HEK293 (cell line): ENCODE measurements around the gene HOXD10.

Source experiments
- GLIS1 ChIP-seq: fragments of 450-650 bp; formaldehyde crosslinking; IDR thresholded peaks from 2 replicates; pipeline ENCODE4 v1.5.1; 2016; ENCODE audit warnings: missing biosample characterization, missing genetic modification characterization
- GLIS2 ChIP-seq: fragments of 450-650 bp; formaldehyde crosslinking; IDR thresholded peaks from 2 replicates; pipeline ENCODE4 v1.5.1; 2016; ENCODE audit warnings: missing biosample characterization, missing genetic modification characterization
- IKZF3 ChIP-seq: fragments of 450-650 bp; IDR thresholded peaks from 2 replicates; pipeline ENCODE4 v1.5.0; 2018; ENCODE audit warnings: missing biosample characterization, mild to moderate bottlenecking, missing genetic modification characterization, moderate library complexity
- KLF10 ChIP-seq: fragments of 450-650 bp; IDR thresholded peaks from 2 replicates; pipeline ENCODE4 v1.5.1; 2018; ENCODE audit warnings: missing biosample characterization, mild to moderate bottlenecking, missing genetic modification characterization
- OSR2 ChIP-seq: fragments of 450-650 bp; formaldehyde crosslinking; IDR thresholded peaks from 2 replicates; pipeline ENCODE4 v1.5.1; 2016; ENCODE audit warnings: missing biosample characterization, missing genetic modification characterization
- SCRT2 ChIP-seq: fragments of 450-650 bp; formaldehyde crosslinking; IDR thresholded peaks from 2 replicates; pipeline ENCODE4 v1.5.1; 2016; ENCODE audit warnings: missing biosample characterization, missing genetic modification characterization
- ZBTB20 ChIP-seq: fragments of 450-650 bp; formaldehyde crosslinking; IDR thresholded peaks from 2 replicates; pipeline ENCODE4 v1.5.1; 2016; ENCODE audit warnings: missing biosample characterization, missing genetic modification characterization
- ZBTB8A ChIP-seq: fragments of 450-650 bp; formaldehyde crosslinking; IDR thresholded peaks from 2 replicates; pipeline ENCODE4 v1.5.1; 2016; ENCODE audit warnings: missing biosample characterization, missing genetic modification characterization
- ZIC2 ChIP-seq: fragments of 450-650 bp; formaldehyde crosslinking; IDR thresholded peaks from 2 replicates; pipeline ENCODE4 v1.5.1; 2016; ENCODE audit warnings: missing biosample characterization, missing genetic modification characterization
- ZNF132 ChIP-seq: fragments of 450-650 bp; formaldehyde crosslinking; IDR thresholded peaks from 2 replicates; pipeline ENCODE4 v1.5.1; 2017; ENCODE audit warnings: missing biosample characterization, missing genetic modification characterization, borderline replicate concordance
- ZNF146 ChIP-seq: fragments of 450-650 bp; formaldehyde crosslinking; IDR thresholded peaks from 2 replicates; pipeline ENCODE4 v1.5.1; 2016; ENCODE audit warnings: missing biosample characterization, missing genetic modification characterization
- ZNF174 ChIP-seq: fragments of 450-650 bp; formaldehyde crosslinking; IDR thresholded peaks from 2 replicates; pipeline ENCODE4 v1.5.0; 2017; ENCODE audit warnings: missing biosample characterization, mild to moderate bottlenecking, missing genetic modification characterization
- ZNF214 ChIP-seq: fragments of 450-650 bp; formaldehyde crosslinking; IDR thresholded peaks from 2 replicates; pipeline ENCODE4 v1.5.1; 2017; ENCODE audit warnings: missing biosample characterization, mild to moderate bottlenecking, missing genetic modification characterization, borderline replicate concordance
- ZNF221 ChIP-seq: fragments of 450-650 bp; formaldehyde crosslinking; IDR thresholded peaks from 2 replicates; pipeline ENCODE4 v1.5.1; 2017; ENCODE audit warnings: missing biosample characterization, missing genetic modification characterization, borderline replicate concordance
- ZNF324 ChIP-seq: fragments of 450-650 bp; formaldehyde crosslinking; IDR thresholded peaks from 2 replicates; pipeline ENCODE4 v1.5.1; 2016; ENCODE audit warnings: missing biosample characterization, missing genetic modification characterization
- ZNF433 ChIP-seq: fragments of 450-650 bp; formaldehyde crosslinking; IDR thresholded peaks from 2 replicates; pipeline ENCODE4 v1.5.1; 2016; ENCODE audit warnings: missing biosample characterization, missing genetic modification characterization, low read depth
- ZNF529 ChIP-seq: fragments of 450-650 bp; formaldehyde crosslinking; IDR thresholded peaks from 2 replicates; pipeline ENCODE4 v1.5.1; 2017; ENCODE audit warnings: missing genetic modification characterization, missing biosample characterization; ENCODE audit not compliant: insufficient replicate concordance
- ZNF548 ChIP-seq: fragments of 450-650 bp; formaldehyde crosslinking; IDR thresholded peaks from 2 replicates; pipeline ENCODE4 v1.5.1; 2016; ENCODE audit warnings: missing biosample characterization, missing genetic modification characterization
- ZNF560 ChIP-seq: fragments of 450-650 bp; formaldehyde crosslinking; IDR thresholded peaks from 2 replicates; pipeline ENCODE4 v1.5.1; 2017; ENCODE audit warnings: missing biosample characterization, missing genetic modification characterization, borderline replicate concordance
- ZNF610 ChIP-seq: fragments of 450-650 bp; formaldehyde crosslinking; IDR thresholded peaks from 2 replicates; pipeline ENCODE4 v1.5.1; 2016; ENCODE audit warnings: missing biosample characterization, missing genetic modification characterization, borderline replicate concordance
- ZNF621 ChIP-seq: fragments of 450-650 bp; formaldehyde crosslinking; IDR thresholded peaks from 2 replicates; pipeline ENCODE4 v1.5.1; 2017; ENCODE audit warnings: missing biosample characterization, missing genetic modification characterization
- ZNF76 ChIP-seq: fragments of 450-650 bp; formaldehyde crosslinking; IDR thresholded peaks from 2 replicates; pipeline ENCODE4; 2016; ENCODE audit warnings: low read depth, missing biosample characterization, missing genetic modification characterization, borderline replicate concordance
- TF ChIP-seq, protein P1 (sequence below): fragments of 450-650 bp; formaldehyde crosslinking; IDR thresholded peaks from 2 replicates; pipeline ENCODE4 v1.5.1; 2016; ENCODE audit warnings: missing biosample characterization, missing genetic modification characterization
- TF ChIP-seq, protein P2 (sequence below): fragments of 450-650 bp; formaldehyde crosslinking; IDR thresholded peaks from 2 replicates; pipeline ENCODE4; 2016; ENCODE audit warnings: missing biosample characterization, missing genetic modification characterization
- TF ChIP-seq, protein P3 (sequence below): fragments of 450-650 bp; formaldehyde crosslinking; IDR thresholded peaks from 2 replicates; pipeline ENCODE4 v1.5.1; 2017; ENCODE audit warnings: missing biosample characterization, mild to moderate bottlenecking, missing genetic modification characterization, moderate library complexity
- TF ChIP-seq, protein P4 (sequence below): fragments of 450-650 bp; formaldehyde crosslinking; IDR thresholded peaks from 2 replicates; pipeline ENCODE4 v1.5.1; 2016; ENCODE audit warnings: missing biosample characterization, missing genetic modification characterization
- TF ChIP-seq, protein P5 (sequence below): fragments of 450-650 bp; formaldehyde crosslinking; IDR thresholded peaks from 2 replicates; pipeline ENCODE4 v1.5.1; 2017; ENCODE audit warnings: missing biosample characterization, missing genetic modification characterization
- TF ChIP-seq, protein P6 (sequence below): fragments of 450-650 bp; formaldehyde crosslinking; IDR thresholded peaks from 2 replicates; pipeline ENCODE4 v1.5.1; 2016; ENCODE audit warnings: missing biosample characterization, missing genetic modification characterization

Gene HOXD10

DNA sequence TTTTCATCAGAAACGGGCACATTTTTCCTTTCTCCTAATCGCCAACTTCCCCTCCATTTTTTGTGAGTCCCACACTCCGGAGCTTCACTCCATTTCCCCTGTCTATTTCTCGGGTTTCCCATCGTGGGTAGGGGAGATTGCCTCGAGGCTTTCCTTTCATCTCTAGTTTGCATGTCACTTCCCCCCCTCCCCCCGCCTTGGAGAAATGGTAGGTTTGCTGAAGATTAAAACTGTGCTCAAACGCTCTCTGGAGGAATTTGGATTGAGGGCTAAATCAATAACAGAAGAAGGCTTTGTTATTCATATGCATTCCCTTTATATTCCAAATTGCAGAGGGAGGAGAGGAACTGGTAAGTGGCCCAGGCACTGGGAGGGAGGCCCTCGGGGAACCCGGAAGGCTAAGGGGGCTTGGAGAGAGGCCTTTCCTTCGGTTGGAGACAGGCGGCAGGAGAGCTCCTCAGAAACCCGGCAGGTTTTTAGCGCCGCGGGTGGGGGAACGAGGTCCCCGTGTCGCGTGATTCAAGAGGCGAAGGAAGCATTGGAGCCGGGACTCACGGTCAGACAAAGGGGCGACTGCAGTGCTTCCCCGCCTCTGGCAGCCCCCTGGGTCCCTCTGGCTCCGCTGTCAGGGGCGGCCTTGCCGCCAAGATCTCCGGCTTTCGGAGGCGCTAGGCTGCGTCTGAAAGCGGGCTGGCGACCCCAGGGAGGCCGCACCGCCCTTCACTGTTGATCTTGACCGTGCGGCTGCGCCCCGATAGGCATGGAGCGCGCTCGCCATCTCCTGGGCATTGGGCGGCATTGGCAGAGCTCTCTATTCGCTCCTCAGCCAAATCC, 19.4 kb upstream of the HOXD10 start (continued):
- TF ChIP-seq, protein P1, sequence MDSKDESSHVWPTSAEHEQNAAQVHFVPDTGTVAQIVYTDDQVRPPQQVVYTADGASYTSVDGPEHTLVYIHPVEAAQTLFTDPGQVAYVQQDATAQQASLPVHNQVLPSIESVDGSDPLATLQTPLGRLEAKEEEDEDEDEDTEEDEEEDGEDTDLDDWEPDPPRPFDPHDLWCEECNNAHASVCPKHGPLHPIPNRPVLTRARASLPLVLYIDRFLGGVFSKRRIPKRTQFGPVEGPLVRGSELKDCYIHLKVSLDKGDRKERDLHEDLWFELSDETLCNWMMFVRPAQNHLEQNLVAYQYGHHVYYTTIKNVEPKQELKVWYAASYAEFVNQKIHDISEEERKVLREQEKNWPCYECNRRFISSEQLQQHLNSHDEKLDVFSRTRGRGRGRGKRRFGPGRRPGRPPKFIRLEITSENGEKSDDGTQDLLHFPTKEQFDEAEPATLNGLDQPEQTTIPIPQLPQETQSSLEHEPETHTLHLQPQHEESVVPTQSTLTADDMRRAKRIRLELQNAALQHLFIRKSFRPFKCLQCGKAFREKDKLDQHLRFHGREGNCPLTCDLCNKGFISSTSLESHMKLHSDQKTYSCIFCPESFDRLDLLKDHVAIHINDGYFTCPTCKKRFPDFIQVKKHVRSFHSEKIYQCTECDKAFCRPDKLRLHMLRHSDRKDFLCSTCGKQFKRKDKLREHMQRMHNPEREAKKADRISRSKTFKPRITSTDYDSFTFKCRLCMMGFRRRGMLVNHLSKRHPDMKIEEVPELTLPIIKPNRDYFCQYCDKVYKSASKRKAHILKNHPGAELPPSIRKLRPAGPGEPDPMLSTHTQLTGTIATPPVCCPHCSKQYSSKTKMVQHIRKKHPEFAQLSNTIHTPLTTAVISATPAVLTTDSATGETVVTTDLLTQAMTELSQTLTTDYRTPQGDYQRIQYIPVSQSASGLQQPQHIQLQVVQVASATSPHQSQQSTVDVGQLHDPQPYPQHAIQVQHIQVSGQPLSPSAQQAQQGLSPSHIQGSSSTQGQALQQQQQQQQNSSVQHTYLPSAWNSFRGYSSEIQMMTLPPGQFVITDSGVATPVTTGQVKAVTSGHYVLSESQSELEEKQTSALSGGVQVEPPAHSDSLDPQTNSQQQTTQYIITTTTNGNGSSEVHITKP (tag by site-specific recombination), result peak; percentile 57
- TF ChIP-seq ZNF548 (tag by site-specific recombination) (no peak), ZNF76 (tag by site-specific recombination) (no peak), ZNF560 (tag by site-specific recombination) (no peak), IKZF3 (tag by site-specific recombination) (0 out of 2 replicates have a peak, but pooled peaks have one; percentile 36), ZNF324 (tag by site-specific recombination) (no peak), ZNF610 (0 out of 2 replicates have a peak, but pooled peaks have one; percentile 37), ZBTB8A (peak; percentile 96), ZBTB20 (tag by site-specific recombination) (peak; percentile 20; the same call in 1 of the 2 replicates), ZNF433 (tag by site-specific recombination) (no peak), ZNF529 (tag by site-specific recombination) (no peak), ZNF621 (tag by site-specific recombination) (no peak), ZNF132 (tag by site-specific recombination) (no peak), ZNF214 (tag by site-specific recombination) (no peak), OSR2 (tag by site-specific recombination) (no peak), GLIS2 (tag by site-specific recombination) (peak; percentile 95), ZNF174 (tag by site-specific recombination) (no peak), ZIC2 (tag by site-specific recombination) (peak; percentile 70), GLIS1 (peak; percentile 65), ZNF221 (tag by site-specific recombination) (no peak), SCRT2 (tag by site-specific recombination) (peak; percentile 81), ZNF146 (tag by site-specific recombination) (no peak), KLF10 (tag by site-specific recombination) (no peak)
- TF ChIP-seq, protein P2, sequence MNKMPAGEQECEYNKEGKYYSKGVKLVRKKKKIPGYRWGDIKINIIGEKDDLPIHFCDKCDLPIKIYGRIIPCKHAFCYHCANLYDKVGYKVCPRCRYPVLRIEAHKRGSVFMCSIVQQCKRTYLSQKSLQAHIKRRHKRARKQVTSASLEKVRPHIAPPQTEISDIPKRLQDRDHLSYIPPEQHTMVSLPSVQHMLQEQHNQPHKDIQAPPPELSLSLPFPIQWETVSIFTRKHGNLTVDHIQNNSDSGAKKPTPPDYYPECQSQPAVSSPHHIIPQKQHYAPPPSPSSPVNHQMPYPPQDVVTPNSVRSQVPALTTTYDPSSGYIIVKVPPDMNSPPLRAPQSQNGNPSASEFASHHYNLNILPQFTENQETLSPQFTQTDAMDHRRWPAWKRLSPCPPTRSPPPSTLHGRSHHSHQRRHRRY (tag by site-specific recombination), result no peak
- TF ChIP-seq, protein P3, sequence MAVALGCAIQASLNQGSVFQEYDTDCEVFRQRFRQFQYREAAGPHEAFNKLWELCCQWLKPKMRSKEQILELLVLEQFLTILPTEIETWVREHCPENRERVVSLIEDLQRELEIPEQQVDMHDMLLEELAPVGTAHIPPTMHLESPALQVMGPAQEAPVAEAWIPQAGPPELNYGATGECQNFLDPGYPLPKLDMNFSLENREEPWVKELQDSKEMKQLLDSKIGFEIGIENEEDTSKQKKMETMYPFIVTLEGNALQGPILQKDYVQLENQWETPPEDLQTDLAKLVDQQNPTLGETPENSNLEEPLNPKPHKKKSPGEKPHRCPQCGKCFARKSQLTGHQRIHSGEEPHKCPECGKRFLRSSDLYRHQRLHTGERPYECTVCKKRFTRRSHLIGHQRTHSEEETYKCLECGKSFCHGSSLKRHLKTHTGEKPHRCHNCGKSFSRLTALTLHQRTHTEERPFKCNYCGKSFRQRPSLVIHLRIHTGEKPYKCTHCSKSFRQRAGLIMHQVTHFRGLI (tag by site-specific recombination), result no peak
- TF ChIP-seq, protein P4, sequence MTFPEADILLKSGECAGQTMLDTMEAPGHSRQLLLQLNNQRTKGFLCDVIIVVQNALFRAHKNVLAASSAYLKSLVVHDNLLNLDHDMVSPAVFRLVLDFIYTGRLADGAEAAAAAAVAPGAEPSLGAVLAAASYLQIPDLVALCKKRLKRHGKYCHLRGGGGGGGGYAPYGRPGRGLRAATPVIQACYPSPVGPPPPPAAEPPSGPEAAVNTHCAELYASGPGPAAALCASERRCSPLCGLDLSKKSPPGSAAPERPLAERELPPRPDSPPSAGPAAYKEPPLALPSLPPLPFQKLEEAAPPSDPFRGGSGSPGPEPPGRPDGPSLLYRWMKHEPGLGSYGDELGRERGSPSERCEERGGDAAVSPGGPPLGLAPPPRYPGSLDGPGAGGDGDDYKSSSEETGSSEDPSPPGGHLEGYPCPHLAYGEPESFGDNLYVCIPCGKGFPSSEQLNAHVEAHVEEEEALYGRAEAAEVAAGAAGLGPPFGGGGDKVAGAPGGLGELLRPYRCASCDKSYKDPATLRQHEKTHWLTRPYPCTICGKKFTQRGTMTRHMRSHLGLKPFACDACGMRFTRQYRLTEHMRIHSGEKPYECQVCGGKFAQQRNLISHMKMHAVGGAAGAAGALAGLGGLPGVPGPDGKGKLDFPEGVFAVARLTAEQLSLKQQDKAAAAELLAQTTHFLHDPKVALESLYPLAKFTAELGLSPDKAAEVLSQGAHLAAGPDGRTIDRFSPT (tag by site-specific recombination), result peak; percentile 38; the same call in 1 of the 2 replicates
- TF ChIP-seq, protein P5, sequence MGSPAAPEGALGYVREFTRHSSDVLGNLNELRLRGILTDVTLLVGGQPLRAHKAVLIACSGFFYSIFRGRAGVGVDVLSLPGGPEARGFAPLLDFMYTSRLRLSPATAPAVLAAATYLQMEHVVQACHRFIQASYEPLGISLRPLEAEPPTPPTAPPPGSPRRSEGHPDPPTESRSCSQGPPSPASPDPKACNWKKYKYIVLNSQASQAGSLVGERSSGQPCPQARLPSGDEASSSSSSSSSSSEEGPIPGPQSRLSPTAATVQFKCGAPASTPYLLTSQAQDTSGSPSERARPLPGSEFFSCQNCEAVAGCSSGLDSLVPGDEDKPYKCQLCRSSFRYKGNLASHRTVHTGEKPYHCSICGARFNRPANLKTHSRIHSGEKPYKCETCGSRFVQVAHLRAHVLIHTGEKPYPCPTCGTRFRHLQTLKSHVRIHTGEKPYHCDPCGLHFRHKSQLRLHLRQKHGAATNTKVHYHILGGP (tag by site-specific recombination), result no peak
- TF ChIP-seq, protein P6, sequence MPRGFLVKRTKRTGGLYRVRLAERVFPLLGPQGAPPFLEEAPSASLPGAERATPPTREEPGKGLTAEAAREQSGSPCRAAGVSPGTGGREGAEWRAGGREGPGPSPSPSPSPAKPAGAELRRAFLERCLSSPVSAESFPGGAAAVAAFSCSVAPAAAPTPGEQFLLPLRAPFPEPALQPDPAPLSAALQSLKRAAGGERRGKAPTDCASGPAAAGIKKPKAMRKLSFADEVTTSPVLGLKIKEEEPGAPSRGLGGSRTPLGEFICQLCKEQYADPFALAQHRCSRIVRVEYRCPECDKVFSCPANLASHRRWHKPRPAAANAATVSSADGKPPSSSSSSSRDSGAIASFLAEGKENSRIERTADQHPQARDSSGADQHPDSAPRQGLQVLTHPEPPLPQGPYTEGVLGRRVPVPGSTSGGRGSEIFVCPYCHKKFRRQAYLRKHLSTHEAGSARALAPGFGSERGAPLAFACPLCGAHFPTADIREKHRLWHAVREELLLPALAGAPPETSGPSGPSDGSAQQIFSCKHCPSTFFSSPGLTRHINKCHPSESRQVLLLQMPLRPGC (tag by site-specific recombination), result no peak
